GM12873 (cell line): ENCODE measurements around the gene TUBB2A.

ENCODE experiments used
- TF ChIP-seq, protein P1 (sequence below): IDR thresholded peaks from 2 replicates; pipeline ENCODE4 v1.5.1; 2012; ENCODE audit warnings: low read depth, mild to moderate bottlenecking, moderate library complexity, low read length, control low read depth; ENCODE audit not compliant: insufficient read depth; ENCODE audit errors: missing control alignments

Gene TUBB2A

DNA sequence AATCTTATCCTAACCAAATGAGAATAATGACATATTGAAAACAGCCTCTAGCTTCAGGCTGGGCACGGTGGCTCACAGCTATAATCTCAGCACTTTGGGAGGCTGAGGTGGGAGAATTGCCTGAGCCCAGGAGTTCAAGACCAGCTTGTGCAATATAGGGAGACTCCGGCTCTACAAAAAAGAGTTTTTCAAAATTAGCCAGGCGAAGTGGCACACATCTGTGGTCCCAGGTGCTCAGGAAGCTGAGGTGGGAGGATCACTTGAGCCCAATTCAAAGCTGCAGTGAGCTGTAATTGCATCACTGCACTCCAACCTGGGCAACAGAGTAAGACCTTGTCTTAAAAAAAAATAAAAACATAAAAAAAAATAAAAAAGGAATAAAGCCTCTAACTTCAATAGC is 4.7 kb downstream of the TUBB2A start:
- TF ChIP-seq, protein P1, sequence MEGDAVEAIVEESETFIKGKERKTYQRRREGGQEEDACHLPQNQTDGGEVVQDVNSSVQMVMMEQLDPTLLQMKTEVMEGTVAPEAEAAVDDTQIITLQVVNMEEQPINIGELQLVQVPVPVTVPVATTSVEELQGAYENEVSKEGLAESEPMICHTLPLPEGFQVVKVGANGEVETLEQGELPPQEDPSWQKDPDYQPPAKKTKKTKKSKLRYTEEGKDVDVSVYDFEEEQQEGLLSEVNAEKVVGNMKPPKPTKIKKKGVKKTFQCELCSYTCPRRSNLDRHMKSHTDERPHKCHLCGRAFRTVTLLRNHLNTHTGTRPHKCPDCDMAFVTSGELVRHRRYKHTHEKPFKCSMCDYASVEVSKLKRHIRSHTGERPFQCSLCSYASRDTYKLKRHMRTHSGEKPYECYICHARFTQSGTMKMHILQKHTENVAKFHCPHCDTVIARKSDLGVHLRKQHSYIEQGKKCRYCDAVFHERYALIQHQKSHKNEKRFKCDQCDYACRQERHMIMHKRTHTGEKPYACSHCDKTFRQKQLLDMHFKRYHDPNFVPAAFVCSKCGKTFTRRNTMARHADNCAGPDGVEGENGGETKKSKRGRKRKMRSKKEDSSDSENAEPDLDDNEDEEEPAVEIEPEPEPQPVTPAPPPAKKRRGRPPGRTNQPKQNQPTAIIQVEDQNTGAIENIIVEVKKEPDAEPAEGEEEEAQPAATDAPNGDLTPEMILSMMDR, result no peak

DNA sequence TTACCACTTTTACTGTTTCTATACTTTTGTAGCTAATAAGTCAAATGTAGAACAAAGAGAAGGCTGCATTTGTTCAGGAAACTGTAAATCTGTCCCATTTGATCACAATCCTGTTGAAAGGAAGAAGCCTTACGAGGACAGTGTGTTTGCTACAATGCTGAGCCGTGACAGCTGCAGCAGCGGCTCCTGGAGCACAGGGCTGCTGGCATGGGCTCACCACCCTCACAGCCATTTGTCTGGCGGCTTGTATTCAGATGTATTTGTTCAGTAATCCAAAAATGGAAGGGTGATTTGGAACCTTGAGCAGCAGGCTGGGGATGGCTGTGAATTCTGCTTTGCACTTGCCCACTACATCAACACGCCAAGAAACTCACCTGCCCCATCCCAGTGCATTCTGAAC is 5.7 kb downstream of the TUBB2A start:
- TF ChIP-seq, protein P1, result no peak

DNA sequence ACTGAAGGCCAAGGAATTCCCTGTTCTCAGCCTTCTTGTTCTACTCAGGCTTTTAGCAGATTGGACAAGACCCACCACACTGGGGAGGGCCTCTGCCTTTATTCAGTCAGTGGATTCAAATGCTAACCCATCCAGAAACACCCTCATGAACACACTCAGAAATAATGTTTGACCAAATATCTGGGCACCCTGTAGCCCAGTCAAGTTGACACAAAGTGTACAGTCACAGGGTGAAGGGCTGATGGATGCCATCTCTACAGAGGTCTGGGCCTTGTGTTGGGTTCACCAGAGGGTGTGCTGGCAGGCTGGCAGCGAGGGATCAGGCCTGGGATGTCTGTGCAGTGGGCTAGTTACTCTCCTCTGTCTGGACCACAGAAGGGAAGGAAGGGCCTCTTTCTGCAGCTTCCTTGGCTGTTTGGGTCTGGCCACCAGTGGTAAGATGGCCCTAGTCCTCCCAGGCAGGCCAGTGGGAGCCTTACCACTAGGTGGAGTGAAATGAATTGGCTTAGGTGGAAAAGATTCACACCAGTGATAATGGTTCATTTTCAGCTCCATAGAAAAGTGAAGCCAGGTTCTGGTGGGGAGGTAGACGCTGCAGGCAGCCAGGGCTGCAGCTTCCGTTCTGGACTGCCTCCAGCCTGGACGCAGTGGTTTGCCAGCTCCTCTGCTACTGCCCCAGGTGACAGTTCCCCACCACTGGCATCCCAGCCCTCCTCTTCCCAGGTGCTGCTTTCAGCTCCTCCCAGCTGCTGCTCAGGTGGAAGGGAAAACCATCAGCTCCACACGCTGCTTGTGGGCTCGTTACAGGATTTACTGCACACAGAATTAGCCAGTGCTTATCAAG is 9.2 kb downstream of the TUBB2A start:
- TF ChIP-seq, protein P1, result peak; percentile 27

DNA sequence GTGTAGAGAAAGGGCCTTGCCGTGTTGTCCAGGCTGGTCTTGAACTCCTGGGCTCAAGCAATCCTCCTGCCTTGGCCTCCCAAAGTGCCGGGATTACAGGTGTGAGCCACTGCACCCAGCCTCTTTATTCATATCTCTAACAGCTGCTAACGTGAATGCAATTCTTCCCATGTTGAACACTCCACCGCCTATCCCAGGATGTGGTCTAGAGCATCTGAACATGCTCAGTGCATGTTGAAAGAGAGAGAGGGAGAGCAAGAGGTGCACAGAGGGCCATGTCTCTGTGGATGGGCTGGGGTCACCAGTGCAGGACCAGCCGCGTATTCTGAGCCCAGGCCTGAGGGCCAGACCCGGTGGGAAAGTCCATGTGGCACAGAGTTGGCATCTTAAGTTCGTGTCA is 12.8 kb downstream of the TUBB2A start:
- TF ChIP-seq, protein P1, result no peak

DNA sequence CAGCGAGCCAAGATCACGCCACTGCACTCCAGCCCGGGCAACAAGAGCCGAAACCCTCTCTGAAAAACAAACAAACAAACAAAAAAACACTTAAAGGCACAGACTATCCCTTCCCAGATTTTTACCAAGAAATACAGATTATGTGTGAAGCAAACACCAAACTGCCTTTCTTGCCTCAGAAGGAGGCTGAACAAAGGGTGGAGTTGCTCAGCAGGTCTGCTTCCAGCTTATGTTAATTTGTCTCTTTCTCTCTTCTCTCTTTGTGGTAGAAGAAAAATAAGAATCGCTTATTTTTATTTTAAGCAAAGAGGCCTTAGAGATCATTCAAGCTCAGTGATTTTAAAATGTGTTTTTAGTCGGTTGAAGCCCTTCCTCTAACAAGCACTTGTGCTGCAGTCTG is 14.2 kb downstream of the TUBB2A start:
- TF ChIP-seq, protein P1, result no peak

DNA sequence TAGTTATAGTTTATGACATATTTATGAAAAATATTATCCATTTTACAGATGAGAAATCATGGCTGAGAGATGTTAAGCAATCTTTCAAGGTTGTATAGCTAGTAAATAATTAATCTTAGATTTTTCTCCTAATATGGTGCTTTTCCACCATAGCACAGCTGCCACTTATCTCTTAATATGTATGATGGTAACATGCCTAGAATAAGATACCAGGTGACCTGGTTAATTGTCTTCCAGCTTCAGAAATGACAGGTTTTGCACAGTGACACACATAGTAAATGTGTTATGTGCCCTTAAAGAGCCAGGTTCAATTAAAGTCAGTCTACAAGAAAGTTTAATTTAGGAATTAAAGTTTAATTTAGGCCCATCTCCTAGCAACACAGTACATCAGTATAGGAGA is 14.8 kb downstream of the TUBB2A start:
- TF ChIP-seq, protein P1, result no peak

DNA sequence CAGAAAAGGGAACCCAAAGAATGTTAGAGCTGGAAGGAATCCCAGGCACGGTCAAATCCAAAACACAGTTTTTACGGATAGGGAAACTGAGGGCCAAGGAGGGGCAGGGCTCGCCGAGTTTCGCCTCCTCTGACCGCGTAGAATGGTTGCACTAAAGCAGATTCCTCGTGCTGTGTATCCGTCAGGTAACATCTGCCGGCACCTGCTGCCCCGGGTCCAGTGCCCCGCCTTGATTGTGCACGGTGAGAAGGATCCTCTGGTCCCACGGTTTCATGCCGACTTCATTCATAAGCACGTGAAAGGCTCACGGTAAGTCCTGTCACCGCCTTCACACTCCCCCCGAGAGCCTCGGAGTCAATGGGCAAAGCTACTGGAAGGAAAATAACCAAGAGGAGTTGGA is 17.1 kb downstream of the TUBB2A start:
- TF ChIP-seq, protein P1, result no peak
